GM23248 (cell line): ENCODE measurements around the gene CDA.

Experiments used
- EZH2 ChIP-seq: fragments of 200-600 bp; sonication (generic); IDR thresholded peaks from 2 replicates; pipeline ENCODE4 v1.6.1; 2018; ENCODE audit warnings: antibody characterized with exemption, mild to moderate bottlenecking; ENCODE audit not compliant: insufficient read depth, poor library complexity, severe bottlenecking
- EZH2phosphoT487 ChIP-seq: fragments of 200-600 bp; sonication (generic); IDR thresholded peaks from 2 replicates; pipeline ENCODE4 v1.6.1; 2018; ENCODE audit warnings: antibody characterized with exemption, moderate library complexity, mild to moderate bottlenecking, low read depth; ENCODE audit not compliant: insufficient read depth

- TF ChIP-seq EZH2 (no peak), EZH2phosphoT487 (no peak)
These were observed 10.0 kb upstream of the CDA start for GRCh38 chr1:20578721-20579395.
